Measurements from ENCODE around the gene PCYT1A.

Gene PCYT1A

DNA sequence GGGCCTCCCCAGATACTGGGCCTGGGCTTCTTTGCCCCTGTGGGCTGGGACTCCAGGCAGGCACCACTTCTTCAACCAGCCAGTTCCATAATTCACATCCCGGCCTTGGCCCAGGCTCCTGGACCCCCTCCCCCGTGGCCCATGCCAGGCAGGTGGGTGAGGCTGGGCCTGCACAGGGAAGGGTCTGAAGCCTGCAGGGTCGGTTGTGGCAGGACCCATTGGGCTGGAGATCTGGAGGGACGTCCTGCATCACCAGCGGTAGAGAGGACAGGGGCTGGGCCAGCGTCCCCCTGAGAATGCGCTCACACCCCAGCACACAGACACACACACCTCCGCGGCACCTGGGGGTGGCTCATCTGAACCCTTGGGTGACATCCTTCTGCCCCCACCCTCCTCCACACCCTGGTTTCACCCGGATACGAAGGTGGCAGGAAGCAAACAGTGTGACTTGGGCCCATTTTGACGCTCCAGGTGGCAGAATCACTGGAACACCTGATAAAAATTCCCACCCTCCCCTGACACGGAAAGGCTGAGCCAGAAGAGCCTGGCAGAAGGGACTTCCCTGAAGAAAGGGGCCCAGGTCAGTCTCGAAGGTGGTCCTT lies 91.8 kb downstream of the PCYT1A start:
- no peak for TF ChIP-seq TAF1 (IDR thresholded peaks at IDR 0.05; ENCODE audit: borderline replicate concordance, insufficient read depth, low read length)
- no peak for TF ChIP-seq POLR2AphosphoS5 (IDR thresholded peaks at IDR 0.05; ENCODE audit: low read depth, low read length)
- TF ChIP-seq, protein P1, sequence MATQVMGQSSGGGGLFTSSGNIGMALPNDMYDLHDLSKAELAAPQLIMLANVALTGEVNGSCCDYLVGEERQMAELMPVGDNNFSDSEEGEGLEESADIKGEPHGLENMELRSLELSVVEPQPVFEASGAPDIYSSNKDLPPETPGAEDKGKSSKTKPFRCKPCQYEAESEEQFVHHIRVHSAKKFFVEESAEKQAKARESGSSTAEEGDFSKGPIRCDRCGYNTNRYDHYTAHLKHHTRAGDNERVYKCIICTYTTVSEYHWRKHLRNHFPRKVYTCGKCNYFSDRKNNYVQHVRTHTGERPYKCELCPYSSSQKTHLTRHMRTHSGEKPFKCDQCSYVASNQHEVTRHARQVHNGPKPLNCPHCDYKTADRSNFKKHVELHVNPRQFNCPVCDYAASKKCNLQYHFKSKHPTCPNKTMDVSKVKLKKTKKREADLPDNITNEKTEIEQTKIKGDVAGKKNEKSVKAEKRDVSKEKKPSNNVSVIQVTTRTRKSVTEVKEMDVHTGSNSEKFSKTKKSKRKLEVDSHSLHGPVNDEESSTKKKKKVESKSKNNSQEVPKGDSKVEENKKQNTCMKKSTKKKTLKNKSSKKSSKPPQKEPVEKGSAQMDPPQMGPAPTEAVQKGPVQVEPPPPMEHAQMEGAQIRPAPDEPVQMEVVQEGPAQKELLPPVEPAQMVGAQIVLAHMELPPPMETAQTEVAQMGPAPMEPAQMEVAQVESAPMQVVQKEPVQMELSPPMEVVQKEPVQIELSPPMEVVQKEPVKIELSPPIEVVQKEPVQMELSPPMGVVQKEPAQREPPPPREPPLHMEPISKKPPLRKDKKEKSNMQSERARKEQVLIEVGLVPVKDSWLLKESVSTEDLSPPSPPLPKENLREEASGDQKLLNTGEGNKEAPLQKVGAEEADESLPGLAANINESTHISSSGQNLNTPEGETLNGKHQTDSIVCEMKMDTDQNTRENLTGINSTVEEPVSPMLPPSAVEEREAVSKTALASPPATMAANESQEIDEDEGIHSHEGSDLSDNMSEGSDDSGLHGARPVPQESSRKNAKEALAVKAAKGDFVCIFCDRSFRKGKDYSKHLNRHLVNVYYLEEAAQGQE (IDR thresholded peaks at IDR 0.05; ENCODE audit: insufficient read depth in 1 of 2, low read depth in 2 of 2, low read length in 2 of 2) = no peak
- no peak for TF ChIP-seq SIN3A (IDR thresholded peaks at IDR 0.05; ENCODE audit: borderline replicate concordance, insufficient read depth, low read length)
- no peak for TF ChIP-seq FOXP2 (optimal IDR thresholded peaks at IDR 0.05; ENCODE audit: borderline replicate concordance, extremely low read depth, extremely low read length, insufficient read depth)

GRCh38 chr3:196194542-196194915 lies 93.0 kb downstream of the PCYT1A start:
- TF ChIP-seq SIN3A (IDR thresholded peaks at IDR 0.05; ENCODE audit: borderline replicate concordance, insufficient read depth, low read length) (no peak), FOXP2 (optimal IDR thresholded peaks at IDR 0.05; ENCODE audit: borderline replicate concordance, extremely low read depth, extremely low read length, insufficient read depth) (no peak), TAF1 (IDR thresholded peaks at IDR 0.05; ENCODE audit: borderline replicate concordance, insufficient read depth, low read length) (no peak), POLR2AphosphoS5 (IDR thresholded peaks at IDR 0.05; ENCODE audit: low read depth, low read length) (no peak)
- TF ChIP-seq, protein P1 (IDR thresholded peaks at IDR 0.05; ENCODE audit: insufficient read depth in 1 of 2, low read depth in 2 of 2, low read length in 2 of 2) = no peak

- TF ChIP-seq SIN3A (IDR thresholded peaks at IDR 0.05; ENCODE audit: borderline replicate concordance, insufficient read depth, low read length) = no peak
- no peak for TF ChIP-seq TAF1 (IDR thresholded peaks at IDR 0.05; ENCODE audit: borderline replicate concordance, insufficient read depth, low read length)
- no peak for TF ChIP-seq FOXP2 (optimal IDR thresholded peaks at IDR 0.05; ENCODE audit: borderline replicate concordance, extremely low read depth, extremely low read length, insufficient read depth)
- TF ChIP-seq POLR2AphosphoS5 (IDR thresholded peaks at IDR 0.05; ENCODE audit: low read depth, low read length) = no peak
- TF ChIP-seq, protein P1 (IDR thresholded peaks at IDR 0.05; ENCODE audit: insufficient read depth in 1 of 2, low read depth in 2 of 2, low read length in 2 of 2) = no peak
Observed at GRCh38 chr3:196193736-196194541, 93.6 kb downstream of the PCYT1A start.

GRCh38 chr3:196193133-196193735 lies 94.3 kb downstream of the PCYT1A start:
- TF ChIP-seq POLR2AphosphoS5 (IDR thresholded peaks at IDR 0.05; ENCODE audit: low read depth, low read length) (no peak), FOXP2 (optimal IDR thresholded peaks at IDR 0.05; ENCODE audit: borderline replicate concordance, extremely low read depth, extremely low read length, insufficient read depth) (no peak), TAF1 (IDR thresholded peaks at IDR 0.05; ENCODE audit: borderline replicate concordance, insufficient read depth, low read length) (no peak), SIN3A (IDR thresholded peaks at IDR 0.05; ENCODE audit: borderline replicate concordance, insufficient read depth, low read length) (no peak)
- TF ChIP-seq, protein P1 (IDR thresholded peaks at IDR 0.05; ENCODE audit: insufficient read depth in 1 of 2, low read depth in 2 of 2, low read length in 2 of 2) = no peak
